Liver (tissue), 3 donors: ENCODE data around the gene PITX2.

Experiments
- CTCF ChIP-seq: fragments of 150-350 bp; IDR thresholded peaks from 2 replicates; pipeline ENCODE4 v1.5.1; 2017; ENCODE audit warnings: improper control_type of control experiment, low read depth, low read length; ENCODE audit not compliant: missing input control
- EGR1 ChIP-seq, 2 donors: IDR thresholded peaks; 2 replicates each; pipeline ENCODE4 v1.6.1; 2016 to 2018; ENCODE audit warnings: antibody characterized with exemption in 2 of 2, low read depth in 2 of 2
- HNF4G ChIP-seq: IDR thresholded peaks from 2 replicates; pipeline ENCODE4 v1.6.1; 2016; ENCODE audit warnings: antibody characterized with exemption
- JUND ChIP-seq, 2 donors: IDR thresholded peaks; 2 replicates each; pipeline ENCODE4 v1.6.1; 2016; ENCODE audit warnings: antibody characterized with exemption in 2 of 2
- MAX ChIP-seq: IDR thresholded peaks from 2 replicates; pipeline ENCODE4 v1.6.1; 2016; ENCODE audit warnings: antibody characterized with exemption
- SP1 ChIP-seq: IDR thresholded peaks from 2 replicates; pipeline ENCODE4 v1.6.1; 2018; ENCODE audit warnings: antibody characterized with exemption, mild to moderate bottlenecking
- TAF1 ChIP-seq: conservative IDR thresholded peaks from 2 replicates; pipeline ENCODE4 v1.6.1; 2016; ENCODE audit warnings: antibody characterized with exemption, mild to moderate bottlenecking
- YY1 ChIP-seq: IDR thresholded peaks from 2 replicates; pipeline ENCODE4 v1.6.1; 2016; ENCODE audit warnings: antibody characterized with exemption, mild to moderate bottlenecking
- donor health status: healthy.
- donor health status: healthy.

- TF ChIP-seq CTCF (no peak), JUND (IDR thresholded peaks at IDR 0.05) (no peak), SP1 (no peak), HNF4G (no peak), YY1 (no peak), MAX (no peak), TAF1 (no peak), EGR1 (IDR thresholded peaks at IDR 0.05; ENCODE audit: low read depth in 2 of 2) (no peak)
Observed at GRCh38 chr4:110638089-110638746, 15.3 kb upstream of the PITX2 start.
